Stimulated activated naive B cell treated with anti-CD40 and anti-IgM and Interleukin-4, amounts not matched to agents 10 μg/mL and 1 μg/mL and 100 μg/mL, for 72 hours (primary cell): Measurements from ENCODE around the gene MZT2B.
"Not testable (repeated sequence)": the region's sequence is repeated elsewhere in the genome, so short reads cannot be mapped to it uniquely, and the experiment has no call there.

Experiments used
- ATAC-seq, 2 donors: fragments of 150-1000 bp; cut with Tn5 transposase; replicated peaks; 2 replicates each; pipeline ENCODE4 v1.10.0; 2021; ENCODE audit warnings: moderate library complexity in 1 of 2
- DNase-seq: peaks from one replicate; pipeline ENCODE4 v3.0.0; 2021
- H3K27ac Mint-ChIP-seq: one replicate; pipeline ENCODE4 v1.8.0; 2022; ENCODE audit warnings: mild to moderate bottlenecking, mixed read lengths
- H3K27me3 Mint-ChIP-seq, 2 donors: one replicate each; pipeline ENCODE4 v1.8.0; 2022; ENCODE audit warnings: mixed read lengths in 2 of 2
- H3K36me3 Mint-ChIP-seq, 2 donors: one replicate each; pipeline ENCODE4 v1.8.0; 2022; ENCODE audit warnings: mixed read lengths in 2 of 2, mild to moderate bottlenecking in 1 of 2
- H3K4me1 Mint-ChIP-seq, 2 donors: one replicate each; pipeline ENCODE4 v1.8.0; 2022; ENCODE audit warnings: mixed read lengths in 2 of 2, mild to moderate bottlenecking in 1 of 2
- H3K4me3 Mint-ChIP-seq, 2 donors: one replicate each; pipeline ENCODE4 v1.8.0; 2022; ENCODE audit warnings: mild to moderate bottlenecking in 2 of 2, mixed read lengths in 2 of 2, moderate library complexity in 1 of 2
- H3K9me3 Mint-ChIP-seq, 2 donors: one replicate each; pipeline ENCODE4 v1.8.0; 2022; ENCODE audit warnings: mixed read lengths in 2 of 2, mild to moderate bottlenecking in 1 of 2

The MZT2B gene

DNA sequence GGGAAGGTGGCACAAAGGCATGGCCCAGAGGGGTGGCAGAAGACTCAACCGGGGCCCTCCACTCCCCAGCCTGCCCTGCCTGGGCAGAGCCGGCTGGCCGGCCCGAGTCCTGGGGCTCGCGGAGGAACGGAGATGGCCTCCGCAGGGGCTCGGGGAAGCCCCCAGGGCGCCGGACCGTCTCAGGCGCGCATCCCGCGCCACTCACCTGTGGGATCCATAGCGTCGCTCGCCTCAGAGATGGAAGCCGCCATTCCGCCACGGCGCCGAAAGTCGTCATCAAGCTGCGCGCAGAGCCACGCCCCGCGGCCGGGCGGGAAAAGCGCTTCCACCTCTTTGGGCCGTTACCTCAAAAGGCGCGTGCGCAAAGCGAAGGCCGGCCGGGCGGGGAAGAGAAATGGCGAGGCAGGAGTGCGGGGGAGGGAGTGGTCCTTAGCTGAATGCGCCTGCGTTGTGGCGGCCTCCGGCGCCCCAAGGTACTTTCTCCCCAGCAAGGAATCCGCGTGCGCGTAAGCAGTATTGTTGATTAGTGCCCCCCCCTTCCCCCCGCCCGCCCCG is 660 bp upstream of the MZT2B start, which contains the start of gene SMPD4:
SMPD4 (minus strand) TSS at position 278 of the 555 bp plus-strand sequence. CDS start 5,010 bp downstream, outside the sequence.
- DNase-seq (peak; percentile 97), ATAC-seq (peak; percentile 68 to 77)
- Mint-ChIP-seq H3K4me1 (peaks cover 10 to 40% of the 10 kb centered on the region in 2 donors), H3K27ac (peak within 1 kb of the TSS; percentile 96), H3K27me3 (no peaks in the 10 kb centered on the region), H3K9me3 (no peaks in the 10 kb centered on the region), H3K4me3 (peak within 1 kb of the TSS; percentile 89 to 92), H3K36me3 (peaks cover 17 to 33% of the 10 kb centered on the region in 2 donors)

DNA sequence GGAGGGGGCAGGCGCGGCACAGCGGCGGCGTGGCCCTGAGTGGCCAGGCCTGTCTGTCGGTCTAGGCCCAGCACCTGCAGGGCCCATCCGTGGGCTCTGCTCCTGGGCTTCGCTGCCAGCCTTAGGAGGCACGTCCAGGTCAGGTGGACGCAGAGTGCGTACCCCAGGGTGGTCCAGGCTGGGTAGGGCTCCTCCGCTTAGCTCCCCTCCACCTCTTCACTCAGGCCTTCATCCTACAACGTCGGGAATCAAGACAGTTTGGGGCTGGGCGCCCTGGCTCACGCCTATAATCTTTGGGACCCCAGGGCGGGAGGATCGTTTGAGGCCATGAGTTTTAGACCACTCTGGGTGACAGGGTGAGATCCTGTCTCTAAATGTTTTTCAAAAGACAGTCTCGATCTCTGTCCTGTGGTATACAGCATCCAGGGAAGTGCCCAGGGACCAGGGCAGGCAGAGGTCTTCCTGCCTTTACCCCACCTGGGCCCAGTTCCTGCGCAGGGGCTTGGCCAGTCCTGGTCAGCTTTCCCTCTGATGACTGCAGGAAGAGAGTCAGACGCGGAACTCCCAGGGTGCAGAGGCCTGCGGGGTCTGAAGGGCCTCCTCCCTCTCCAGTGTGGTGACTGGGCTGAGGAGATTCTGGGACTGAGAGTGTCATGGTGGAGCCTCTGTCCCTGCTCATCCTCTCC is 907 bp downstream of the MZT2B start:
- H3K4me1 Mint-ChIP-seq, result peaks cover 11 to 40% of the 10 kb centered on the region in 2 donors
- peaks cover 19 to 31% of the 10 kb centered on the region in 2 donors for H3K36me3 Mint-ChIP-seq
- peak overlapping the region; percentile 86 for H3K27ac Mint-ChIP-seq
- not testable (repeated sequence) for H3K27me3 Mint-ChIP-seq, DNase-seq, H3K9me3 Mint-ChIP-seq, ATAC-seq
- H3K4me3 Mint-ChIP-seq, result peak overlapping the region; percentile 79 to 80

DNA sequence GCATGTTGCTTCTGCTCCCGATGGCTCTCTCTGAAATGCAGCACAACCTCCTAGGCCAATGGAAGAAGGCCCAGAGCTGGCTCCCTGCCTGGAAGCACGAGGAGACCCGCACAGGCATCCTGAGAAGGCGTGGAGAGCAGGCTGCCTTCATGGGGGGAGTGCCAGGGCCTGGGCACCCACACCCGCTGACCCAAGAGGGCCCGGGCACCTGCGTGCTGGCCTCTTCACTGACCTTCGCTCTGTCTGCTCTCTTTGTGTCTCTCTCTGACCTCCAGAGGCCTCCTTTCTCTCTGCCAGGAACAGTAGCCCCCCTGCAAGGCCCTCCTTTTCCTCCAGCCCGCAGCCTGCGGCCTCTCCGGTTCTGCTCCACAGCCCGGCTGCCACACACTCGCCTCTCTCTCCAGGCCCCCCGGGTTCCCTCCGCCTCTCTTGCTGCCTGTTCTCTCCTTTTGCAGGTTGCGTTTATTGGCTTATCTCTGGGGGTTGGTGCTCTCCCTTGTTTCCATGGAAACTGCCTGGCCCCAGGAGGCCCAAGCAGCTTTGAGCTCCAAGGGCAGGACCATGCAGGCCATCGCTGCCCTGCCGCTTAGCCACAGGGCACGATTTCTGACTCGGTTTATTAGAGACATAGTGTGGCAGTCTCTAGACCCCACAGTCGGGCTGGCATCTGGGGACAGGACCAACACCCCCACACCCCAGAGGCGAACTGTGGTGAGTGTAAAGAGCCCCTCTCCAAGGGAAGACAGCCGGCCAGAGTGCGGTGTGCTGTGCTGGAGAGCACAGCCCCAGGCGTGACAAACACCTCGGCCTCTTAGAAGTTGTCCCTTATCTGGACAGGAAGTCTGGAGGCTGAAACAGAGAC is 1.7 kb downstream of the MZT2B start:
- H3K4me1 Mint-ChIP-seq, result peaks cover 10 to 40% of the 10 kb centered on the region in 2 donors
- peaks cover 19 to 36% of the 10 kb centered on the region in 2 donors for H3K36me3 Mint-ChIP-seq
- H3K27ac Mint-ChIP-seq, result peak overlapping the region; percentile 86
- no peaks in the 10 kb centered on the region for H3K9me3 Mint-ChIP-seq
- H3K4me3 Mint-ChIP-seq, result peak overlapping the region; percentile 79 to 80
- DNase-seq, result no peak
- no peaks in the 10 kb centered on the region for H3K27me3 Mint-ChIP-seq
- no peak for ATAC-seq

DNA sequence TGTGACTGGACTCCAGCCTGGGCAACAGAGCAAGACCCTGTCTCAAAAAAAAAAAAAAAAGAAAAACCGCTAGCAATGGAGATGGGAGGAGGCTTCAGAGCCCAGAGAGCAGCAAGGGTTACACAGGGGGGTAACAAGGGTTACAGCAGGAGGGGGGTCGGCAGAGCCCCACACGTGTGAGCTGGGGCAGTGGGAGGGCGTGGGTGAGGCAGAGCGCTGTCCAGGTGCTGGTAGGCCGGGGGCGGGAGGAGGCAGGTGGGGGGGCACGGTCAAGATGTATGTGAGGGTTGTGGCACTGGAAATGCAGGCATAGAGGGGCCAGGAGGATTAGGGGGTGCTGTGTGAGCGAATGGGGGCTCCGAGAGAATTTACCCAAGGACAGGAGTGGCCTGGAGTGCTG is 3.4 kb downstream of the MZT2B start:
- ATAC-seq (no peak), DNase-seq (no peak)
- no peak overlapping the region for H3K4me3 Mint-ChIP-seq
- no peaks in the 10 kb centered on the region for H3K9me3 Mint-ChIP-seq
- no peaks in the 10 kb centered on the region for H3K27me3 Mint-ChIP-seq
- H3K36me3 Mint-ChIP-seq, result peaks cover 19 to 34% of the 10 kb centered on the region in 2 donors
- H3K27ac Mint-ChIP-seq, result peak overlapping the region; percentile 83
- H3K4me1 Mint-ChIP-seq, result peaks cover 10 to 28% of the 10 kb centered on the region in 2 donors

DNA sequence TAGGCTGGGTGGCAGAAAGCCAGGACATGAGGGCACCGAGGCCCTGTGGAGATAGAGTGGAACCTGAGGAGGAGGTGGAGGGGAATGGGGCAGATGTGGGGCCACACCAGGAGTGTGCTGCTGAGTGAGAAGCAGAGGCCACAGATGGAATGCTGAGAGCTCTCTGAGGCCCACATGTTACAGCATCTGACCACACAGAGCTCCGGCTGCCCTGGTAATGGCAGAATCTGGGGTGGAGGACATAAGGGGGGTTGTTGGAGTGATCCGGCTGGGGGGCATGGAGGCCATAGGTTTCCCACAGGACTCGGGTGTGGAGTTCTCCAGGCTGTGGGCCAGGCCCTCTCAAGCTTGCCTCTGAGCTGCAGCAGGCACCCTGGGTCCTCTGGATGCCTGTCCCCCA is 3.8 kb downstream of the MZT2B start:
- Mint-ChIP-seq H3K27me3 (no peaks in the 10 kb centered on the region), H3K9me3 (no peaks in the 10 kb centered on the region), H3K36me3 (peaks cover 17 to 33% of the 10 kb centered on the region in 2 donors), H3K4me3 (no peak overlapping the region), H3K4me1 (peaks cover 10 to 25% of the 10 kb centered on the region in 2 donors), H3K27ac (peak overlapping the region; percentile 72)
- ATAC-seq (no peak), DNase-seq (no peak)

DNA sequence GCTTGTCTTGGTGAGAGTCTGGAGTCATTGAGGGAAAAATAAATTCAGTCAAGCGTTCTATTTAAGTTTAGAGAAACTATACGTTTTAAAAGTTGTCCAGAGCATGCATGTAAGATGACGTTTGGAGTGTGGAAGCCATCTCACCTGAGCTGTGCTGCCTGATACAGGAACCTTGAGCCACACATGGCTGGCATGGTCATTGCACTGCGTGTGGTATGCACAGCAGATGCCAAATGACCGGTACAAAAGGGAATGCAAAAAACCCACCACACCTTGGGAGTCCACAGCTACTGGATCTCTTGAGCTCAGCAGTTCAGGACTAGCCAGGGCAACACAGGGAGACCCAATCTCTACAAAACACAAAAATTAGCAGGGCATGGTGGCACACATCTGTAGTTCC is 4.3 kb downstream of the MZT2B start:
- Mint-ChIP-seq H3K36me3 (peaks cover 14 to 33% of the 10 kb centered on the region in 2 donors), H3K4me1 (peaks cover 10 to 25% of the 10 kb centered on the region in 2 donors), H3K9me3 (no peaks in the 10 kb centered on the region), H3K27me3 (no peaks in the 10 kb centered on the region), H3K4me3 (no peak overlapping the region), H3K27ac (peak overlapping the region; percentile 25)
- DNase-seq (no peak), ATAC-seq (no peak)

DNA sequence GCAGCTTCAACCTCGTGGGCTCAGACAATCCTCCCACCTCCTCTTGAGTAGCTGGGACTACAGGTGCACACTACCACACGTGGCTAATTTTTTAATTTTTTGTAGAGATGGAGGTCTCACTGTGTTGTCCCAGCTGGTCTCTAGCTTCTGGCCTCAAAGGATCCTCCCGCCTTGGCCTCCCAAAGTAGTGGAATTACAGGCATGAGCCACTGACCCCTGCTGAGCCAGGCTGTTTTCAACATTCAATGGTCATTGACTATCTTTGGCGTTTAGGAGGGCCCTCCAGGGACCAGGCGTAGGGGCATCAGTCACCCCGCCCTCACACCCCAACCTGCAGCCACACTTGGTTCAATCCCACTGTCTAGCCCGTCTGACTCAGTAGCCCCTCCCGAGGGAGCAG is 5.2 kb downstream of the MZT2B start:
- Mint-ChIP-seq H3K9me3 (no peaks in the 10 kb centered on the region), H3K4me1 (peaks cover 10 to 25% of the 10 kb centered on the region in 2 donors), H3K27me3 (no peaks in the 10 kb centered on the region), H3K4me3 (no peak overlapping the region), H3K36me3 (peaks cover 15 to 37% of the 10 kb centered on the region in 2 donors), H3K27ac (no peak overlapping the region)
- DNase-seq (no peak), ATAC-seq (no peak)

DNA sequence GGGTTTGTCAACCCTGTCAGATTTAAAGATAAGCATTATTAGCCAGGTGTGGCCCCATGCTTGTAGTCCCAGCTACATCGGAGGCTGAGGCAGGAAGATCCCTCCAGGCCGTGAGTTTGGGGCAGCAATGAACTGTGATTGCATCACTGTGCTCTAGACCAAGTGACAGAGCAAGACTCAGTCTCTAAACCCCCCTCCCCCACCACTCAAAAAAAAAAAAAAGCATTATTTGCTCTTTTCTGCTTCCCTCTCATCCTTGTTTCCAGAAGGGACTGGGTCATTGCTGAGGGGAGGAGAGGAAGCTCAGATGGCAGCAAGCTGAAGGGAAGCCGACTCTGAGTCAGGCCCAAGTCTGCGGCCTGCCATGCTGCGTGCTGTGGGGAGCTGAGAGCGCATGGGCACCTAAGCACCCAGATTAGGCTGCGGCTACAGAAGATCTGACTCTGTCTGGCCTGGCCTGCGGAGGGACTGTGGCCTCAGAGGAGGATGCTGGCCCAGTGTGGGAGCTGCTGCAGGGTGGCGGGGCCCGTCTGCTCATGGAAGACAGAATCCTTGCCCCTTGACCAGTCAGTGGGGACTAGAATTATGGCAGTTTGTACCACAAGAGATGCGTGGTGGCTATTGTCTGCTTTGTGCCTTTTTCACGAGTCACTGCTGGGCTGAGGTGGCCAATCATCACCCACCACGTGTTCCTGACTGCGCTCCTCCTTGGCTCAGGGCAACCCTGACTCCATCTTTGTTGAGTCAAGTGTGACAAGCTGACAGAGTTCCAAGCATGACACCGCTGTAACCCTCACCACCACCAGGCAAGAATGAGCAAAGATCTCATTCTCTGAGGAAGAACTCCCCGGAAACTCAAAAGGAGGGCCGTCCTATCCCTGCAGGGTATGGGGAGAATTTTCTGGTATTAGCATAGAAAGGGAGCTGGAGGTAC is 6.1 kb downstream of the MZT2B start:
- Mint-ChIP-seq H3K4me1 (peaks cover 9 to 22% of the 10 kb centered on the region in 2 donors), H3K27ac (peak overlapping the region; percentile 77), H3K36me3 (peaks cover 15 to 37% of the 10 kb centered on the region in 2 donors)

DNA sequence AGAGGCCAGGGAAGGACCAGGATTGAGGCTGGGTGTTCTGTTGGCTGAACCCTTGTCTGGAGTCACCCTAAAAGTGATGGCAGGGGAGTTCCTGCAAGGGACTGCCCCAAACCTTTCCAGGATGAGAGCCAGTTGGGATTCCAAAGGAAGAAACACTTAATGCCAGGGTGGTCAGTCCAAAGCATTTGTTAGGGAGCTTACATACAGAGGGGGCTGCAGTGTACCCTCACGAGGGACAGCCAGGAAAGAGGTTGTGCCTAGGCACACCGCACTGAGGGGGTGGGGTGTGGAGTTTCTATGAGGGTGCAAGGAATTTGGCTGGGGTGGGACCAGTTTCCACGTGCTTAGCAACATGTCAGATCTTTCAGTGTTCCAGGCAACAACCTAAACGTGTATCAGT is 6.9 kb downstream of the MZT2B start:
- peaks cover 5 to 14% of the 10 kb centered on the region in 2 donors for H3K4me1 Mint-ChIP-seq
- not testable (repeated sequence) for DNase-seq, H3K27ac Mint-ChIP-seq, H3K4me3 Mint-ChIP-seq, H3K9me3 Mint-ChIP-seq, H3K27me3 Mint-ChIP-seq, ATAC-seq
- H3K36me3 Mint-ChIP-seq, result peaks cover 13 to 39% of the 10 kb centered on the region in 2 donors

More for the DNA sequence above, 6.1 kb downstream of the MZT2B start:
- H3K27me3 Mint-ChIP-seq, H3K4me3 Mint-ChIP-seq, ATAC-seq, H3K9me3 Mint-ChIP-seq, DNase-seq: not testable (repeated sequence)

DNA sequence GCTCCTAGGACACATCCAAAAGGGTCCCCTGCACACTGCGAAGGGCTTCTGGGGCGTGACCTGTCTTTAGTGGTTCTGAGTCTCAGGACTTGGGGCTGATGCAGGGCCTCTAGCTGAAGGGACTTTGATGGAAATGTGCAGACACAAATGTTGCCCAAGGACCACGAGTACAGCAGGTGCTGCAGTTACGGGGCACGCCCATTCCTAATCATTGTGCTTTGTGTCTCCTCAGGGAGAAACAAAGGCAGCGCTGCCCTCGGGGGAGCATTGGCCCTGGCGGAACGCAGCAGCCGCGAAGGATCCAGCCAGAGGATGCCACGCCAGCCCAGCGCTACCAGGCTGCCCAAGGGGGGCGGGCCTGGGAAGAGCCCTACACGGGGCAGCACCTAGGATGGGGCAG is 8.2 kb downstream of the MZT2B start:
- Mint-ChIP-seq H3K27ac (no peak overlapping the region), H3K27me3 (no peaks in the 10 kb centered on the region), H3K4me3 (no peak overlapping the region), H3K36me3 (peaks cover 14 to 34% of the 10 kb centered on the region in 2 donors), H3K9me3 (no peaks in the 10 kb centered on the region), H3K4me1 (peaks cover 5 to 12% of the 10 kb centered on the region in 2 donors)
- DNase-seq (no peak), ATAC-seq (no peak)

DNA sequence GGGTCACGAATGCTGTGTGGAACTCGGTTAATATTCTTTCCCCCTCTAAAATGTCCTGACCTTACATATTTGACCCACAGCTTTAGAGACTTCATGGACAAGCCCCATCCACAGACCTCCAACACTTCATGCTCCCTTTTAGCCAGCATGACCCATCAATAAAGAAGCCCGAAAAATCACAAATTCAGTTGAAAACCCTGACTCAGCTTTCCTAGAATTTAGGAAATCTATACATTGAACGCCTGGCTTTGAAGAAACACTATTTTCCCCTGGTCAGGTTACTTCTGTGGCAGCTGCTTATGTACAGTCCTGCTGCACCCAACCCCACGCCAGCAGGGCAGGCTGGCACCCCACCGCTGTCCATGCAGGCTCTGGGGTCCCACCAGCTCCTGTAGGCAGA is 9.3 kb downstream of the MZT2B start:
- ATAC-seq, DNase-seq, H3K4me3 Mint-ChIP-seq, H3K9me3 Mint-ChIP-seq, H3K27ac Mint-ChIP-seq, H3K4me1 Mint-ChIP-seq, H3K27me3 Mint-ChIP-seq: not testable (repeated sequence)
- peaks cover 7 to 23% of the 10 kb centered on the region in 2 donors for H3K36me3 Mint-ChIP-seq

DNA sequence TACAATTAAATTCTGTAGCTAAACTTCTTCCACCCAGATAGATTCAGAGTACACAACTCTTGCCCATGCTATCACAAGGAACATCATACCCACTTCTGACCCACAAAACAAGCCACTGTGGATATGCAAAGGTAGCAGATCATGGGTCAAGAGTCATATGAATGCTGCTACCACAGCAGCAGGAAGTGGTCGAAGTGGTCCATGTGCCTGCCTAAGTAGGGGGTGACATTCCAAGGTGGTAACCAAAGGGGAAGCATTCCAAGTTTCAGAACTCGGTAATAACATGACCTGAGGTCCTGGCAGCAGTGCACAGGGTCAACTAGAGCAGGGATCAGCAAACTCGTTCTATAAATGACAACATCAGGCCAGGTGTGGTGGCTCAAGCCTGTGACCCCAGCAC is 10.4 kb downstream of the MZT2B start:
- not testable (repeated sequence) for H3K4me1 Mint-ChIP-seq, ATAC-seq, DNase-seq, H3K4me3 Mint-ChIP-seq, H3K27ac Mint-ChIP-seq, H3K27me3 Mint-ChIP-seq, H3K9me3 Mint-ChIP-seq
- peaks cover 5 to 20% of the 10 kb centered on the region in 2 donors for H3K36me3 Mint-ChIP-seq

DNA sequence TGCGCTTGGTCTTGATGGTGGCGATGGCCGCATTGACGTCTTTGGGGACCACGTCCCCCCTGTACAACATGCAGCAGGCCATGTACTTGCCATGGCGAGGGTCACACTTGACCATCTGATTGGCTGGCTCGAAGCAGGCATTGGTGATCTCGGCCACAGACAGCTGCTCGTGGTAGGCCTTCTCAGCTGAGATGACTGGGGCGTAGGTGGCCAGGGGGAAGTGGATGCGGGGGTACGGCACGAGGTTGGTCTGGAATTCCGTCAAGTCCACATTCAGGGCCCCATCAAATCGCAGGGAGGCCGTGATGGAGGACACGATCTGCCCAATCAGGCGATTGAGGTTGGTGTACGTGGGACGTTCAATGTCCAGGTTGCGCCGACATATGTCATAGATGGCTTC is 11.8 kb downstream of the MZT2B start:
- not testable (repeated sequence) for H3K4me3 Mint-ChIP-seq, H3K27me3 Mint-ChIP-seq, DNase-seq, ATAC-seq, H3K9me3 Mint-ChIP-seq, H3K4me1 Mint-ChIP-seq
- Mint-ChIP-seq H3K36me3 (peaks cover 6 to 14% of the 10 kb centered on the region in 2 donors), H3K27ac (peak overlapping the region; percentile 28)
